ENCODE measurements around the gene TMEM217.

The TMEM217 gene

GRCh38 chr6:37173493-37174195 lies 84.3 kb downstream of the TMEM217 start:
- Histone ChIP-seq H2AK5ac (ENCODE audit: low read length, severe bottlenecking) (no peak overlapping the region), H3K36me3 (ENCODE audit: control insufficient read depth in 1 of 2, insufficient read depth in 2 of 2, low read depth in 1 of 2, low read length in 2 of 2) (peaks cover 36% of the 10 kb centered on the region in 2 experiments), H2BK5ac (ENCODE audit: low read depth, low read length, poor library complexity, severe bottlenecking) (no peak overlapping the region), H2BK120ac (ENCODE audit: low read depth, low read length) (no peak overlapping the region), H4K8ac (ENCODE audit: low read length) (no peak overlapping the region), H3K79me1 (replicated peaks; ENCODE audit: low read length, poor library complexity, severe bottlenecking) (peaks cover 25% of the 10 kb centered on the region), H3K18ac (ENCODE audit: low read depth in 1 of 2, low read length in 2 of 2) (no peak overlapping the region), H3K4ac (ENCODE audit: low read depth in 1 of 2, low read length in 2 of 2) (no peak overlapping the region), H3K27ac (ENCODE audit: low read length, poor library complexity, severe bottlenecking) (no peak overlapping the region), H3K4me1 (ENCODE audit: control insufficient read depth, insufficient read depth, low read depth, low read length) (peaks cover 11% of the 10 kb centered on the region), H3K9me3 (ENCODE audit: control insufficient read depth, low read length) (no peaks in the 10 kb centered on the region), H3K9ac (ENCODE audit: low read length) (peak overlapping the region; percentile 90), H2BK12ac (ENCODE audit: low read length in 2 of 2) (no peak overlapping the region), H4K91ac (ENCODE audit: low read length) (no peak overlapping the region), H2BK15ac (ENCODE audit: low read depth, poor library complexity, severe bottlenecking) (no peak overlapping the region), H3K27me3 (ENCODE audit: control insufficient read depth in 1 of 2, insufficient read depth in 1 of 2, low read length in 2 of 2) (no peaks in the 10 kb centered on the region), H2AFZ (ENCODE audit: low read depth, low read length) (no peak overlapping the region), H3K4me3 (ENCODE audit: insufficient read depth in 1 of 2, low read depth in 1 of 2, low read length in 2 of 2) (no peak overlapping the region), H3K23ac (ENCODE audit: low read length in 2 of 2) (peak overlapping the region in 1 of 2 experiments; percentile 32), H3K4me2 (ENCODE audit: low read length, poor library complexity, severe bottlenecking) (no peak overlapping the region), H3K14ac (ENCODE audit: low read length in 2 of 2) (no peak overlapping the region)
- 88% methylated on average over 8 of the region's 9 CpGs for WGBS
- no peak for DNase-seq

GRCh38 chr6:37172912-37173492 lies 84.9 kb downstream of the TMEM217 start:
- Histone ChIP-seq H3K4me2 (ENCODE audit: low read length, poor library complexity, severe bottlenecking) (peak overlapping the region; percentile 7), H3K9ac (ENCODE audit: low read length) (peak overlapping the region; percentile 90), H4K91ac (ENCODE audit: low read length) (no peak overlapping the region), H2BK5ac (ENCODE audit: low read depth, low read length, poor library complexity, severe bottlenecking) (no peak overlapping the region), H2AK5ac (ENCODE audit: low read length, severe bottlenecking) (no peak overlapping the region), H3K9me3 (ENCODE audit: control insufficient read depth, low read length) (no peaks in the 10 kb centered on the region), H3K4me1 (ENCODE audit: control insufficient read depth, insufficient read depth, low read depth, low read length) (peaks cover 11% of the 10 kb centered on the region), H3K79me1 (replicated peaks; ENCODE audit: low read length, poor library complexity, severe bottlenecking) (peaks cover 25% of the 10 kb centered on the region), H3K4ac (ENCODE audit: low read depth in 1 of 2, low read length in 2 of 2) (no peak overlapping the region), H2BK120ac (ENCODE audit: low read depth, low read length) (no peak overlapping the region), H4K8ac (ENCODE audit: low read length) (no peak overlapping the region), H2BK12ac (ENCODE audit: low read length in 2 of 2) (no peak overlapping the region), H2AFZ (ENCODE audit: low read depth, low read length) (no peak overlapping the region), H3K14ac (ENCODE audit: low read length in 2 of 2) (no peak overlapping the region), H2BK15ac (ENCODE audit: low read depth, poor library complexity, severe bottlenecking) (no peak overlapping the region), H3K36me3 (ENCODE audit: control insufficient read depth in 1 of 2, insufficient read depth in 2 of 2, low read depth in 1 of 2, low read length in 2 of 2) (peaks cover 36% of the 10 kb centered on the region in 2 experiments), H3K4me3 (ENCODE audit: insufficient read depth in 1 of 2, low read depth in 1 of 2, low read length in 2 of 2) (peak overlapping the region in 1 of 2 experiments; percentile 90), H3K27ac (ENCODE audit: low read length, poor library complexity, severe bottlenecking) (no peak overlapping the region), H3K27me3 (ENCODE audit: control insufficient read depth in 1 of 2, insufficient read depth in 1 of 2, low read length in 2 of 2) (no peaks in the 10 kb centered on the region), H3K18ac (ENCODE audit: low read depth in 1 of 2, low read length in 2 of 2) (no peak overlapping the region), H3K23ac (ENCODE audit: low read length in 2 of 2) (no peak overlapping the region)
- DNase-seq: no peak
- WGBS: 93% methylated on average over 7 of the region's 7 CpGs

DNA sequence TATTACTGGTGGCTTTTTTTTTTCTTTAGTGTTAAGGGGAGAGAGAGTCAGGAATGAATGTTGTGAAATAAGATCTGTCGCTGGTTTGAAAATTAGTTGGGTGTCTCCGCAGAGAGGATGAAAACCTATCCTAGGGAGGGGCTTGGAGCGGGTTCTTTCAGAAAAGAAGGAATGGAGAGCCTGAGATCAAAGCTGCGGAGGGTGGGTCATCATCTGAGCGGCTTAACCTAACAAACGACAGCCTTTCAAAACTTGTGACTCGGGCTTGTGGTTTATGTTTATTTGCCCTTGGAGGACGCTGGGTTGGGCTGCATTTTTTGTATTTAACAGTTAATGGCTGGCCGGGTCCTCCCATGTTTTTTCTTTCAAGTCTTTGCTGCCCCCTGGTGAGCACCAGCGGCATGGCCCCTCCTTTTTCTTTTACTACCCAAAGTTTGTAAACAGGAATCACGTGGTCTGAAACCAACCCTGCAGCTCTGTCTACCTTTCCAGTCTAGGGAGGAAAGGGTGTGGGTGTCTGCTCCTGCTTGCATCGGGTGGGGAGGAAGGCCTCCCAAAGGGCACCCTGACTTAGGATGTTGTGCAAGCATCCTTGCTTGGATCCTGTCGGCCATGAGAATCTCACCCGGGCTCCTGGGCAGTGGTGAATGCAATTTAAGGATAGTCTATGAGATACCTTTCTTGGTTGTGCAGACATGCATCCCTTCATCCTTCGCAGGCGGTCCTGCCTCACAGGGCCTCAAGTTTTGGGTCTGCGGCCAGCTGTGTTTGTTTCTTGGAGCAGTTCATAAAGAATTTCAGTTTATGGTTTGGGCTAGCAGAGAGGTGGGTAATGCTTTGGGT lies 85.8 kb downstream of the TMEM217 start:
- Histone ChIP-seq H3K4me2 (ENCODE audit: low read length, poor library complexity, severe bottlenecking) (peak overlapping the region; percentile 92), H2AK5ac (ENCODE audit: low read length, severe bottlenecking) (no peak overlapping the region), H3K14ac (ENCODE audit: low read length in 2 of 2) (no peak overlapping the region), H4K8ac (ENCODE audit: low read length) (no peak overlapping the region), H3K79me1 (replicated peaks; ENCODE audit: low read length, poor library complexity, severe bottlenecking) (peaks cover 25% of the 10 kb centered on the region), H2BK5ac (ENCODE audit: low read depth, low read length, poor library complexity, severe bottlenecking) (no peak overlapping the region), H2BK15ac (ENCODE audit: low read depth, poor library complexity, severe bottlenecking) (no peak overlapping the region), H3K9me3 (ENCODE audit: control insufficient read depth, low read length) (no peaks in the 10 kb centered on the region), H3K23ac (ENCODE audit: low read length in 2 of 2) (no peak overlapping the region), H3K4me1 (ENCODE audit: control insufficient read depth, insufficient read depth, low read depth, low read length) (peaks cover 11% of the 10 kb centered on the region), H2AFZ (ENCODE audit: low read depth, low read length) (no peak overlapping the region), H2BK12ac (ENCODE audit: low read length in 2 of 2) (no peak overlapping the region), H3K36me3 (ENCODE audit: control insufficient read depth in 1 of 2, insufficient read depth in 2 of 2, low read depth in 1 of 2, low read length in 2 of 2) (peaks cover 36% of the 10 kb centered on the region in 2 experiments), H3K18ac (ENCODE audit: low read depth in 1 of 2, low read length in 2 of 2) (no peak overlapping the region), H4K91ac (ENCODE audit: low read length) (no peak overlapping the region), H3K4me3 (ENCODE audit: insufficient read depth in 1 of 2, low read depth in 1 of 2, low read length in 2 of 2) (peak overlapping the region; percentile 53 to 90), H3K4ac (ENCODE audit: low read depth in 1 of 2, low read length in 2 of 2) (no peak overlapping the region), H3K9ac (ENCODE audit: low read length) (peak overlapping the region; percentile 90), H3K27me3 (ENCODE audit: control insufficient read depth in 1 of 2, insufficient read depth in 1 of 2, low read length in 2 of 2) (no peaks in the 10 kb centered on the region), H3K27ac (ENCODE audit: low read length, poor library complexity, severe bottlenecking) (peak overlapping the region; percentile 49), H2BK120ac (ENCODE audit: low read depth, low read length) (no peak overlapping the region)
- WGBS: 21% methylated on average over 16 of the region's 17 CpGs
- peak; percentile 97 for DNase-seq

All from mesenchymal stem cell (in vitro differentiated cells and primary cell).